ENCODE results near the gene TMEM127.

TMEM127 gene

GRCh38 chr2:96274355-96275056 lies 8.7 kb upstream of the TMEM127 start:
- H3K4me1 Mint-ChIP-seq (ENCODE audit: low read depth): no peaks in the 10 kb centered on the region
- no peak for DNase-seq (ENCODE audit: low spot score)
- no peak overlapping the region for H3K27ac Mint-ChIP-seq
- H3K9me3 Mint-ChIP-seq: no peaks in the 10 kb centered on the region
- H3K4me3 Mint-ChIP-seq: no peak overlapping the region
- no peaks in the 10 kb centered on the region for H3K27me3 Mint-ChIP-seq (ENCODE audit: low read depth)
- H3K36me3 Mint-ChIP-seq (ENCODE audit: low read depth): peaks cover 60% of the 10 kb centered on the region

GRCh38 chr2:96273763-96274162 lies 8.0 kb upstream of the TMEM127 start:
- H3K9me3 Mint-ChIP-seq: no peaks in the 10 kb centered on the region
- H3K4me1 Mint-ChIP-seq (ENCODE audit: low read depth): peaks cover 2% of the 10 kb centered on the region
- H3K4me3 Mint-ChIP-seq: no peak overlapping the region
- H3K27me3 Mint-ChIP-seq (ENCODE audit: low read depth): no peaks in the 10 kb centered on the region
- H3K27ac Mint-ChIP-seq: no peak overlapping the region
- DNase-seq (ENCODE audit: low spot score): no peak
- H3K36me3 Mint-ChIP-seq (ENCODE audit: low read depth): peaks cover 59% of the 10 kb centered on the region

DNA sequence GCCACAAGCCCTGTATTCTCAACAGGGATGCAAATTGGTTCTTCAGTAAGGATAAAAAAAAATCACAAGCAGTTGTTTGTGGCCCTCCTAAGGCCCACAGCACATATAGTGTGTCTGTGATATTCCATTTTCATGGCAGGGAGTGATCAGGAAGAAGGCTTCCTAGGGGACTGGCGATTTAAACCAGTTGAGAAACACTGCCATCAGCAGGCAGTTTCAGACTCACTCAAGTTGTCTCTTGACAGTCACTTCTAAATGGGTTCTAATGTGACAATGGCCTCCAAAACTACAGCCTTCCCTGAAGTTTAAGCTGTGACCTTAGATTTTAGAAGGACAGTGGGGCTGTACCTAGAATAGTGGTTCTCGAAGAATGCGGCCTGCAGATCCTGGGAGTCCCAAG lies 6.2 kb upstream of the TMEM127 start:
- H3K9me3 Mint-ChIP-seq: no peaks in the 10 kb centered on the region
- no peaks in the 10 kb centered on the region for H3K27me3 Mint-ChIP-seq (ENCODE audit: low read depth)
- H3K4me1 Mint-ChIP-seq (ENCODE audit: low read depth): peaks cover 11% of the 10 kb centered on the region
- H3K36me3 Mint-ChIP-seq (ENCODE audit: low read depth): peaks cover 56% of the 10 kb centered on the region
- H3K4me3 Mint-ChIP-seq: no peak overlapping the region
- no peak overlapping the region for H3K27ac Mint-ChIP-seq
- DNase-seq (ENCODE audit: low spot score): no peak

- DNase-seq (ENCODE audit: low spot score): peak; percentile 64
- no peaks in the 10 kb centered on the region for H3K27me3 Mint-ChIP-seq (ENCODE audit: low read depth)
- H3K36me3 Mint-ChIP-seq (ENCODE audit: low read depth): peaks cover 45% of the 10 kb centered on the region
- peaks cover 28% of the 10 kb centered on the region for H3K4me1 Mint-ChIP-seq (ENCODE audit: low read depth)
- peak overlapping the region; percentile 87 for H3K27ac Mint-ChIP-seq
- peak overlapping the region; percentile 99 for H3K4me3 Mint-ChIP-seq
- no peaks in the 10 kb centered on the region for H3K9me3 Mint-ChIP-seq
These were observed 1.6 kb upstream of the TMEM127 start for GRCh38 chr2:96267159-96267971.

GRCh38 chr2:96265349-96265839 lies 403 bp downstream of the TMEM127 start:
- Mint-ChIP-seq H3K27ac (peak overlapping the region; percentile 92), H3K36me3 (ENCODE audit: low read depth) (peaks cover 51% of the 10 kb centered on the region), H3K27me3 (ENCODE audit: low read depth) (no peaks in the 10 kb centered on the region), H3K4me3 (peak overlapping the region; percentile 99), H3K4me1 (ENCODE audit: low read depth) (peaks cover 33% of the 10 kb centered on the region), H3K9me3 (no peaks in the 10 kb centered on the region)
- DNase-seq (ENCODE audit: low spot score): peak; percentile 29

DNA sequence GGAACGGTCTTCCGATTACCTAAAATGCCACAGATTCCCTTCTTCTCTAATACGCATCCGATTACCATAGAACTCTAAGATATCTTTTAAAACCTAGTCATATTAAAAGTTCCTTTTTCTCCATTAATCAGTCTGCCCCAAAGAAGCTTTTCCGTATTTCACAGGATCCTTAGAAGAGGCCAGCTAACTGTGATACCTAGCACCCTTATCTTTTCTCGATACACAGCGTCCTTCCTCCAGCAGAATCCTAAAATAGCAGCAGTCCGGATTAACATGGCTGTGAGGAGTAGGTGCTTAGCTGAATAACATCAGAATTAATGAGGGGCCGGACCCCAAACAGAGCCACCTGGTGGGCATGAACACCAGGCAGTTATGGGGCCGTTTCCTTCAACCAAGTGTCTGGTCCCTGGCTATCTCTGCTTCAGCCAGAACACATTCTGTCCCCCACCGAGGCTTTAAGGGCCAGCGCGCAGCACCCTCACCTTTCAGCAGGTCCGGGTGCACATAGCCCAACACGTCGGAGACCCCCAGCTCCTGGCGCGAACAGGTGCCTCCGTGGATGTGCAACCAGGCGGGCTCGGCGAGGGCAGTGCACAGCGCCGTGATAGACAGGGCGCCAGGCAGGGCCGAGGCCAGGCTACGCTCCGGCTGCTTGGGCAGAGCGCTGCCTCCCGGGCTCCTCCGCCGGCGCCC lies 995 bp downstream of the TMEM127 start:
- peak overlapping the region; percentile 84 for H3K4me3 Mint-ChIP-seq
- peaks cover 37% of the 10 kb centered on the region for H3K4me1 Mint-ChIP-seq (ENCODE audit: low read depth)
- H3K36me3 Mint-ChIP-seq (ENCODE audit: low read depth): peaks cover 49% of the 10 kb centered on the region
- no peaks in the 10 kb centered on the region for H3K27me3 Mint-ChIP-seq (ENCODE audit: low read depth)
- DNase-seq (ENCODE audit: low spot score): peak; percentile 15
- H3K27ac Mint-ChIP-seq: peak overlapping the region; percentile 68
- H3K9me3 Mint-ChIP-seq: no peaks in the 10 kb centered on the region

- peak overlapping the region; percentile 68 for H3K27ac Mint-ChIP-seq
- DNase-seq (ENCODE audit: low spot score): no peak
These were observed 1.7 kb downstream of the TMEM127 start for GRCh38 chr2:96264086-96264485.

DNA sequence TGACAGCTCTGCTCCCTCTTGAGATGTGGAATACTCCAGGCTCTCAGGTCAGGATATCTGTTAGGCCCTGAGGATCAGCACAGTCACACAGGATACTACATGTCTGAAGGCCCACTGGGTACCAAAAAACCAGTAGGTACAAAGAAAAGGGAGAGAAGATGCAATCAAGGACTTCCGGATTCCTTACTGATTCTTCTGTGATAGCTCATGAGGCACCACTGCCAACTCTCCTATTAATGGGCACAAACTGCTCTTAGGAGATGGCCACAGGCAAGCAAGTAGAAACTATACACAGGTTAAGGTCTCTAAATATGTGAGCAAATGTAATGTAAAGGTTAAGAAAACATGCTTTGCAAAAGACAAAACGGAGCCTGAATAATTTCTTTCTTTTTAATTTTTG lies 3.5 kb downstream of the TMEM127 start:
- no peaks in the 10 kb centered on the region for H3K9me3 Mint-ChIP-seq
- H3K27ac Mint-ChIP-seq: no peak overlapping the region
- DNase-seq (ENCODE audit: low spot score): no peak
- H3K36me3 Mint-ChIP-seq (ENCODE audit: low read depth): peaks cover 39% of the 10 kb centered on the region
- no peak overlapping the region for H3K4me3 Mint-ChIP-seq
- peaks cover 38% of the 10 kb centered on the region for H3K4me1 Mint-ChIP-seq (ENCODE audit: low read depth)
- no peaks in the 10 kb centered on the region for H3K27me3 Mint-ChIP-seq (ENCODE audit: low read depth)

More at GRCh38 chr2:96264086-96264485, 1.7 kb downstream of the TMEM127 start:
- Mint-ChIP-seq H3K27me3 (ENCODE audit: low read depth) (no peaks in the 10 kb centered on the region), H3K4me3 (peak overlapping the region; percentile 84), H3K36me3 (ENCODE audit: low read depth) (peaks cover 46% of the 10 kb centered on the region), H3K9me3 (no peaks in the 10 kb centered on the region), H3K4me1 (ENCODE audit: low read depth) (peaks cover 41% of the 10 kb centered on the region)

DNA sequence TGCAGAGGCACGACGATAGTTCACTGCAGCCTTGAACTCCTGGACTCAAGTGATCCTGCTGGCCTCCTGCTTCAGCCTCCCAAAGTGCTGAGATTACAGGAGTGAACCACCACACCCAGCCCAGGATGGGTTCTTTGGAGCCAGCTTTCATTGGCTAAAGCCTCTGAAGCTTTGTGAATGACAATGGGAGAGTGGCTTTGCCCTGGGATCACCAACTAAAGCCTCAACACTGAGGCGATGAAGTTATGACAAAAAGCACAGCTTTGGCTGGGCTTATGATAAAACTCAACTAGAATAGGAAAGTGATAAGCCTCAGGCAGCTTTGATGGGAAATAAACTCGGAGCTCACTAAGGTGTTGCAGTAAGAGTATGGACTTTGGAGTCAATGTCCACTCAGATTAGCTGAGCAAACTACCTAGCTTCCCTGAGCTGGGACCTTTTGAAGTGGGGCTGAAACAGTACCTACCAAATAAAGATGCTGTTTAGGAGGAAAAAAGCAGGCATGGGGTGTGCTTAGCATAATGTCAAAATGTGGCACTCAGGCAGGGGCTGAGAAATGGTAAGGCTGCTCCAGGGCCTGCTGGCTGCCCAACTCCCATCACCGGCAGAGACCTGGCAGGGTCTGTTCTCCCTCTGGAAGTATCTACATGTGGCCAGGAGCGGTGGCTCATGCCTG lies 4.3 kb downstream of the TMEM127 start:
- Mint-ChIP-seq H3K27ac (no peak overlapping the region), H3K36me3 (ENCODE audit: low read depth) (peaks cover 36% of the 10 kb centered on the region), H3K4me3 (no peak overlapping the region), H3K4me1 (ENCODE audit: low read depth) (peaks cover 41% of the 10 kb centered on the region), H3K9me3 (no peaks in the 10 kb centered on the region), H3K27me3 (ENCODE audit: low read depth) (no peaks in the 10 kb centered on the region)
- DNase-seq (ENCODE audit: low spot score): no peak

DNA sequence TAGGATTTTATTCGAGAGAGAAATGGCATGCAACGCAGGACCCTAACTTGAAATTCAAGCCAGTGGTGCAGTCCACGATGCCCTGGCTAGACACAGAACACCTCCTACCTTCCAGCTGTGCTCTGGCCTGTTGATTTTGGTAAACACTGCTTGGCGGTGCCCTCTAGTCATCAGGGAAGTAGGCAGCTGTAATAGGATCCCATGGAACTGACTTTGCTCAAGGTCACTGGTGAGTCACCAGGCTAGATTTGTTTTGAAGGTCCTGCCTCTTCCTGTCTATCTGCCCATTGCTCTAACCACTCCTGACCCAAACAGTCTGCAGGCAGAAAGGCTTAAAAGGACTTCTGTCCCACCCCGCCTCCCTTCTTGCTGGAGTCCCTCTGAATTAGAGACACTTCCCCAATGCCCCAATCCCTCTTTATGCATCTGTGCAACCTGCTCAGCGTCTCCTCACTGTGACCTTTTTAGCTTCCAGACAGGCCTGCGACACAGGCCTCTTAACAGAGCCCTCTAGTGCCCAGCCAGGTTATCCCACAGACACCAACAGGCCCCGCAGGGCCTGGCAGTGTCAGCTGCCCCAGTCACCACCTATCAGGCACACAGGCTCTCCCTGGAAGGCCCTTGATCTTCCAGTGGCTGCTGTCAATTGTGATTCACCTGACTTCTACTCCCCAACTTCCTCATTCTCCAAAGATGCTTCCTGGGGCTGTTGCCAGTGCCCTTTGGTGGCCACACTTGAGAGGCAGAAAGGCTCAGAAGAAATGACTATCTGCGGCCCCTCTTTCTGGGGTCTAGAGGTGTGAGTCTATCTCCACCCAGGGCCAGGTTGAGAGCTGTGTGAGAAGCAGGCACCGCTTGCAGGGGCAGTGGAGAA lies 5.2 kb downstream of the TMEM127 start:
- H3K27ac Mint-ChIP-seq: peak overlapping the region; percentile 75
- no peaks in the 10 kb centered on the region for H3K9me3 Mint-ChIP-seq
- peaks cover 40% of the 10 kb centered on the region for H3K4me1 Mint-ChIP-seq (ENCODE audit: low read depth)
- H3K4me3 Mint-ChIP-seq: peak overlapping the region; percentile 15
- DNase-seq (ENCODE audit: low spot score): peak; percentile 22
- H3K36me3 Mint-ChIP-seq (ENCODE audit: low read depth): peaks cover 36% of the 10 kb centered on the region
- no peaks in the 10 kb centered on the region for H3K27me3 Mint-ChIP-seq (ENCODE audit: low read depth)

- H3K4me3 Mint-ChIP-seq: no peak overlapping the region
- no peaks in the 10 kb centered on the region for H3K27me3 Mint-ChIP-seq (ENCODE audit: low read depth)
- no peak overlapping the region for H3K27ac Mint-ChIP-seq
- H3K4me1 Mint-ChIP-seq (ENCODE audit: low read depth): peaks cover 36% of the 10 kb centered on the region
- H3K36me3 Mint-ChIP-seq (ENCODE audit: low read depth): peaks cover 36% of the 10 kb centered on the region
- H3K9me3 Mint-ChIP-seq: no peaks in the 10 kb centered on the region
- DNase-seq (ENCODE audit: low spot score): no peak
These were observed 6.3 kb downstream of the TMEM127 start for GRCh38 chr2:96259497-96259921.

DNA sequence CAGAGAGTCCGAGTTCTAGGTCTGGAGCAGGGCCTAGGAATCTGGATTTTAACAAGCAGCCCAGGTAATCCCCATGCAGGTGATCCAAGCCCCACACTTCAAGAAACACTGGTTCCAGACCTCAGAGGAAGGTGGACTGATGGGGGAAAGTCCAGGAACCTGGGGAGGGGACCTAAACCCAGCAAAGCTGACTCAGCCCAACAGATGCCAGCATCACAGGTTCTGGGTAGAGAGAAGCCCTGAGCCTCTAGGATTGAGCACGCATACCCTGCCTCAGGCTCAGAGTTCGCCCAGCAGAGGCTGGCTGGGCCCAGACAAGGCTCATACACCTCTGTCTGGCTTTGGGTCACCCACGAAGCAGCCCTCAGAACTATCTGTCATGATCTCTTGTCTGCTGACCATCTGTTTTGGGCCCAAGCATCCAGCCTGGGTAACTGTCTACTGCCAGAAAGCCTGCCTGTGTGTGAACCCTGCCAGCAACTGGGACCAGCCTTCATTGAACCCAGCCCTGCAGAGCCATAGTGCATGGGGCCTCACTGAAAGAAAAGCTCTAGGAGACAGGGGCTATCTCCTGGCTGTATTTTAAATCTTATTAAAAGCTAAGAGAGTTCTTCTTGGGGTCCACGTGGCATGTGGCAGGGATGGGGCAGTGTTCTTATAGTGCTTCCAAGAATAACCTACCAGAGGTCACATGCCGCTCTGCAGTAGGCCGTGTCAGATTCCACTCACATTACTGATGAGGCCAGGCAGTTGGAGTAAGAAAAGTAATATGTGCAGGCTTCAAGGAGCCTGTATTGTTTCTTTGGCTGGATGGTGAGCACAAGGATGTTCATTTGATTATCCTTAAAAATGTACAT lies 7.4 kb downstream of the TMEM127 start:
- no peak overlapping the region for H3K4me3 Mint-ChIP-seq
- peaks cover 39% of the 10 kb centered on the region for H3K36me3 Mint-ChIP-seq (ENCODE audit: low read depth)
- DNase-seq (ENCODE audit: low spot score): no peak
- no peaks in the 10 kb centered on the region for H3K27me3 Mint-ChIP-seq (ENCODE audit: low read depth)
- H3K4me1 Mint-ChIP-seq (ENCODE audit: low read depth): peaks cover 26% of the 10 kb centered on the region
- no peaks in the 10 kb centered on the region for H3K9me3 Mint-ChIP-seq
- peak overlapping the region; percentile 15 for H3K27ac Mint-ChIP-seq

Measured in T-helper 2 cell treated with Interferon-gamma antibody and Interleukin-4, amounts not matched to agents 5 μg/mL and 100 μg/mL, for 36 hours (primary cell).